ENCODE results near the gene PHLDA3.

PHLDA3 gene

DNA sequence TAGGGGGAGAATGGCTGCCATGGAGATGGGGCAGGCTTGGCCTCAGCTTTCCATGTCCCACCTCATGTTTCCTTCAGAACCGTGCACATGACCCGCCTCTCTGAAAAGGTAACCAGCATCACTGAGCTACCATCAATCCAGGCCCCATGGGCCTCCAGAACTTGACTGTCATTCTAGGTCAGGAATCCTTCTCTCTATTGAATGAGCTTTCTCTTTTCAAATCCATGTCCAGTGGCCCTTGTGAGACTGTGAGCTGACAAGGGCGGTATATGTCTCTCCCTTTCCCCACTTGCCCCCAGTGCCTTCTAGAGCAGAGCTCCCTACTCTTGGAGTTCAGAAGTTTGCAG is 33.5 kb upstream of the PHLDA3 start:
- no peak for DNase-seq (ENCODE audit: extremely low read depth, low read depth)
- TF ChIP-seq, protein P1, sequence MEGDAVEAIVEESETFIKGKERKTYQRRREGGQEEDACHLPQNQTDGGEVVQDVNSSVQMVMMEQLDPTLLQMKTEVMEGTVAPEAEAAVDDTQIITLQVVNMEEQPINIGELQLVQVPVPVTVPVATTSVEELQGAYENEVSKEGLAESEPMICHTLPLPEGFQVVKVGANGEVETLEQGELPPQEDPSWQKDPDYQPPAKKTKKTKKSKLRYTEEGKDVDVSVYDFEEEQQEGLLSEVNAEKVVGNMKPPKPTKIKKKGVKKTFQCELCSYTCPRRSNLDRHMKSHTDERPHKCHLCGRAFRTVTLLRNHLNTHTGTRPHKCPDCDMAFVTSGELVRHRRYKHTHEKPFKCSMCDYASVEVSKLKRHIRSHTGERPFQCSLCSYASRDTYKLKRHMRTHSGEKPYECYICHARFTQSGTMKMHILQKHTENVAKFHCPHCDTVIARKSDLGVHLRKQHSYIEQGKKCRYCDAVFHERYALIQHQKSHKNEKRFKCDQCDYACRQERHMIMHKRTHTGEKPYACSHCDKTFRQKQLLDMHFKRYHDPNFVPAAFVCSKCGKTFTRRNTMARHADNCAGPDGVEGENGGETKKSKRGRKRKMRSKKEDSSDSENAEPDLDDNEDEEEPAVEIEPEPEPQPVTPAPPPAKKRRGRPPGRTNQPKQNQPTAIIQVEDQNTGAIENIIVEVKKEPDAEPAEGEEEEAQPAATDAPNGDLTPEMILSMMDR (IDR thresholded peaks at IDR 0.05; ENCODE audit: low read depth, low read length): no peak

DNA sequence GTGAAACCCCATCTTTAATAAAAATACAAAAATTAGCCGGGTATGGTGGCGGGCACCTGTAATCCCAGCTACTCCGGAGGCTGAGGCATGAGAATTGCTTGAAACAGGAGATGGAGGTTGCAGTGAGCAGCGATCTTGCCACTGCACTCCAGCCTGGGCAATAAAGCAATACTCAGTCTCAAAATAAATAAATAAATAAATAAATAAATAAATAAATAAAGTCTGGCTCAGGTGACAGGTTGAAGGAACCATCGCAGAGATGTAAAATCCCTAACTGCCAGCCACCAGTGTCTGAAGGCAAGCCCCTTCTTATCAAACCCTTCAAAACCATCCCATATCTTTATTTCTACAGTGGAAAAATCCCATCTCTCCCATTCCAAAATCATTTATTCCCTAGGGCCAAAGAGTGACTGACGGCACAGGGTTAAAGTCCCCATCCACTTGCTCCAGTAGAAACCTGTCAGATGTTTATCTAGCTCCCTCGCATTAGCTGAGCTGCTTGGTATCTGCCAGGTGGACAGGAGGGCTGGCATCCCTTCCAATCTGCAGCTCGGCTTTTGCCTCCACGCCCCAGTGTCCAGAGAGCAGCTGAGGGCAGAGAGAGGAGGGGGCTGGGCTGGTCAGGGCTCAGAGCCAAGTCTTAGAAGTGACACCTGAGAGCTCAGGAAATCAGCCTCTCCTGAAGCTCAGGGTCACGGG is 33.0 kb upstream of the PHLDA3 start:
- DNase-seq (ENCODE audit: extremely low read depth, low read depth): no peak
- TF ChIP-seq, protein P1 (IDR thresholded peaks at IDR 0.05; ENCODE audit: low read depth, low read length): no peak

DNA sequence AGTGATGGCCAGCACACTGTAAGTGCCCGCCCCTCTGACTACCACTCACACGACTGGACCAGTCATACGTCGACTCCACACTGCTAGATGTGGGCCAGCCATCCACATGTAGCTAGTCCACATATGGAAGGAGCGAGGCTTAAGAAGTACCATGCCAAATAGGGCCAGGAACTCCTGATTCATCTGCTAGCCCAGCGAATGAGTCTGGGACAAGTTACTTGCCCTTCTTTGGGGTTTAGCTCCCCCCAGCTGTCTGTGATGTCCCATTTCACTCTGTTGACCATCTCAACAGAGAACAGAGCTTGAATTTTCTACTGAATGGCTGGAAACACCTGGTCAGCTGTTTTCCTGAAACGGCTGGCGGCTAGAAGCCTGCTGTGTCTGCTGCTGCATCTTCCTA is 32.2 kb upstream of the PHLDA3 start:
- TF ChIP-seq, protein P1 (IDR thresholded peaks at IDR 0.05; ENCODE audit: low read depth, low read length): no peak
- DNase-seq (ENCODE audit: extremely low read depth, low read depth): no peak

DNA sequence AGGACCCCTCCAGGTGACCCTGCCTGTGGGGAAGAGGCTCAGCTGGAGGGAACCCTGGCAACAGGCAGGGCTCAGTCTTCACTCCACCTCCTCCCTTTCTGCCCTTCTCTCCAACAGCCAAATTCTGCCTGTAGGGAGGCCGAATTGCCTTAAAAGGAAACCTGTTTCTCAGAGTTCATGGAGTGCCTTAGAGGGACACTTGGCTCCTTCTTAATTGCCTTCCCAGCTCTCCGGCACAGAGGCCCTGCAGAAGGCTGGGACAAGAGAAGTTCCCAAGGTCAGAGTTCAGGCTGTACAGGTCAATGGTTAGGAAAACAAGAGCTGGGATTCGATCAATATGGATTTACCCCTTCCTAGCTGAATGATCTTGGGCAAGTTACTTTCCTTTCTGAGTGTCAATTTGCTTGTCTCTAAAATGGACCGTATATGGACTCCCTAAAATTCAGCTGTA is 31.7 kb upstream of the PHLDA3 start:
- TF ChIP-seq, protein P1 (IDR thresholded peaks at IDR 0.05; ENCODE audit: low read depth, low read length): no peak
- DNase-seq (ENCODE audit: extremely low read depth, low read depth): no peak

DNA sequence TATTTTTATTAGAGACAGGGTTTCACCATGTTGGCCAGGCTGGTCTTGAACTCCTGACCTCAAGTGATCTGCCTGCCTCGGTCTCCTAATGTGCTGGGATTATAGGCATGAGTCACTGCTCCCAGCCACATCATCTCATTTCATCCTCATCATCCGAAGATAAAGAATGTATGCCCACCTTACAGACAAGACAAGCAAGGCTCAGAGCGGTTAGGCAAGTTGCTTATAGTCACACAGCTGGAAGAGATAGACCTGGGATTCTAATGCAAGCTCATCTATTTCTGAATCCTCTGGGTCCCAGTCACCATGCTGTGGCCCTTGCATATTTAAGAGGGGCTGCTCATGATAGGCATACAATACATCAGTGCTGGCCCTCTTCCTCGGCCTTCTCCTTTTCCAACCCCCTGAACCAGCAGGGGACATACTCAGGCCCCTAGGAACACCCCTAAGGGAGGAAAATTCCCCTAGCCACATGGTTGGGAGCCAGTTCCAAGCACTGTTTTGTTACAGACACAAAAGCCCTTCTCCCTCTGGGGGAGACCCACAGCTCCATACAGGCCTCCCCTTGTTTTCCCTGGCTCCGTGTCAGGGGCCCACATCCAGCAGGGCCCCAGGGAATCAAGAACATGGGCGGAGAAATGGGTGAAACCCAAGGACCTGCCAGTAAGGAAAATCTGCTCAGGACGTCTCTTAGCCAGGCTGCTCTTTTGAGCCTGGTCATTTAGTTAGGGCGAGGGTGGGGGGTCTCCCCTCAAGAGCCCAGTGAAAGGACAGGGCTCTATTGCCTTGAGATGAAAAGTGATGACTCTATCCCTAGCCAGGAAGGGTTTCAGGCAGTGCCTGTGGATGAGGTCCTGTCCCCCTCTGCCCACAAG is 31.0 kb upstream of the PHLDA3 start:
- TF ChIP-seq, protein P1 (IDR thresholded peaks at IDR 0.05; ENCODE audit: low read depth, low read length): no peak
- DNase-seq (ENCODE audit: extremely low read depth, low read depth): no peak

DNA sequence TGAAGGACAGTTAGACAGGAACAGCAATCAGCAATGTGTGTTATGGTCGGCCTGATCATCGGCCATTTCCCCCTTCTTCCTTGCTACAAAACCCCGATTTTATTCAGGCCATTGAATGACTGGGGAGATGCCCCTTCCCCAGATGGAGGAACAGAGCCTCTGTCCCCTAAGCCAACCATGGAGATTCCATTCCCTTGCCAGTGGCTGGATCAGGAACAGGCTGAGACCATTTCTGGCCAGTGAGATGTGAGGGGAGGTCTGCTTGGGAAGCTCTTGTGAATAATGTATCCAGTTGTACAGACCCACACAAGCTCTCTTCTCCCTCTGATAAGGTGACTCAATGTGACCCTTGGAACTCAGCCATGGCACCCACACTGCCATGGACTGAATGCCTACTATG is 30.2 kb upstream of the PHLDA3 start:
- TF ChIP-seq, protein P1 (IDR thresholded peaks at IDR 0.05; ENCODE audit: low read depth, low read length): no peak
- no peak for DNase-seq (ENCODE audit: extremely low read depth, low read depth)

DNA sequence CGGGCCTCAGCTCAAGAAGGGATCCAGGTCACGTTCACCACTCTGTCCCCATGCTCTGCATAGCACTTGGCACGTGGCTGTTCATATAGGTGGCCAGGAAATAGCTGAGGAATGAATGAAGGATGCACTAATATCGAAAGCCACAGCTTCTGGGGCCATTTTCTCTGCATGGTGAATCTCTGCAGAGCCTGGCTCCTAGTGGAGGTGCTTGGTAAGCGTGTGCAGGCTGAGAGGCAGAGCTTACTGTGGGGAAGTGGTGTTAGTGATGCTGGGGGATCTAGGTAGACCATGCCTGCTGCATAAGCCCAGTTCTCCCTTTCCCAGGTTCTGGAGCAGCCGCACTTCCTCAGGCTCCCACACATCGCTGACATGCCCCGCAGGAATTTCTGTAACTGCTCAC is 29.6 kb upstream of the PHLDA3 start:
- no peak for DNase-seq (ENCODE audit: extremely low read depth, low read depth)
- TF ChIP-seq, protein P1 (IDR thresholded peaks at IDR 0.05; ENCODE audit: low read depth, low read length): no peak

All from AG09319 (cell line).